ENCODE results near the gene CD80. TPM values are rescaled to one million over a fixed set of nuclear protein-coding genes. Genes with fewer than 3 reads are reported as not detected.

CD80 gene
- total and polyA plus RNA-seq, 2 donors (not counting 1 experiment from before 2014, with no cell fraction given) = under 0.01 TPM; not detected in 1

- Histone ChIP-seq H3K4me2 (ENCODE audit: extremely low read depth, insufficient read depth, low read length) (no peak overlapping the region), H3K27me3 (ENCODE audit: control insufficient read depth, insufficient read depth, low read length) (no peaks in the 10 kb centered on the region), H2AFZ (ENCODE audit: low read length) (no peak overlapping the region), H3K9ac (ENCODE audit: insufficient read depth, low read length) (no peak overlapping the region), H3K4me1 (ENCODE audit: control insufficient read depth, extremely low read depth, insufficient read depth, low read length) (no peaks in the 10 kb centered on the region), H3K4me3 (replicated peaks in 1 of 4; ENCODE audit: control extremely low read depth in 1 of 4, insufficient read depth in 1 of 4, low read depth in 3 of 4, low read length in 4 of 4) (no peak overlapping the region), H3K9me3 (ENCODE audit: control insufficient read depth, insufficient read depth, low read depth, low read length) (no peaks in the 10 kb centered on the region), H3K36me3 (ENCODE audit: control insufficient read depth, insufficient read depth, low read length) (no peaks in the 10 kb centered on the region), H3K79me2 (ENCODE audit: control insufficient read depth, insufficient read depth, low read length) (no peaks in the 10 kb centered on the region), H4K20me1 (ENCODE audit: control insufficient read depth, extremely low read depth, insufficient read depth, low read length) (no peaks in the 10 kb centered on the region), H3K27ac (ENCODE audit: insufficient read depth, low read length) (no peak overlapping the region)
- no peak for DNase-seq (ENCODE audit: low read depth in 2 of 2)
- TF ChIP-seq EZH2 (IDR thresholded peaks at IDR 0.05; ENCODE audit: low read length, missing control alignments) = no peak
These were observed 17.9 kb downstream of the CD80 start for GRCh38 chr3:119541547-119541946.

GRCh38 chr3:119538772-119539171, 20.6 kb downstream of the CD80 start:
- Histone ChIP-seq H3K27ac (ENCODE audit: insufficient read depth, low read length) (no peak overlapping the region), H3K4me3 (replicated peaks in 1 of 4; ENCODE audit: control extremely low read depth in 1 of 4, insufficient read depth in 1 of 4, low read depth in 3 of 4, low read length in 4 of 4) (no peak overlapping the region), H2AFZ (ENCODE audit: low read length) (no peak overlapping the region), H3K9me3 (ENCODE audit: control insufficient read depth, insufficient read depth, low read depth, low read length) (no peaks in the 10 kb centered on the region), H3K79me2 (ENCODE audit: control insufficient read depth, insufficient read depth, low read length) (no peaks in the 10 kb centered on the region), H3K36me3 (ENCODE audit: control insufficient read depth, insufficient read depth, low read length) (no peaks in the 10 kb centered on the region), H3K27me3 (ENCODE audit: control insufficient read depth, insufficient read depth, low read length) (no peaks in the 10 kb centered on the region), H3K4me2 (ENCODE audit: extremely low read depth, insufficient read depth, low read length) (no peak overlapping the region), H4K20me1 (ENCODE audit: control insufficient read depth, extremely low read depth, insufficient read depth, low read length) (no peaks in the 10 kb centered on the region), H3K4me1 (ENCODE audit: control insufficient read depth, extremely low read depth, insufficient read depth, low read length) (no peaks in the 10 kb centered on the region), H3K9ac (ENCODE audit: insufficient read depth, low read length) (no peak overlapping the region)
- TF ChIP-seq EZH2 (IDR thresholded peaks at IDR 0.05; ENCODE audit: low read length, missing control alignments) = no peak
- no peak for TF ChIP-seq CTCF (conservative IDR thresholded peaks at IDR 0.05 in 1 of 2, IDR thresholded peaks at IDR 0.05 in 1 of 2; ENCODE audit: low read depth in 1 of 2, low read length in 2 of 2)
- no peak for DNase-seq (ENCODE audit: low read depth in 2 of 2)

GRCh38 chr3:119536757-119537156, 22.7 kb downstream of the CD80 start:
- DNase-seq (ENCODE audit: low read depth in 2 of 2) = no peak
- TF ChIP-seq EZH2 (IDR thresholded peaks at IDR 0.05; ENCODE audit: low read length, missing control alignments) (no peak), CTCF (conservative IDR thresholded peaks at IDR 0.05 in 1 of 2, IDR thresholded peaks at IDR 0.05 in 1 of 2; ENCODE audit: low read depth in 1 of 2, low read length in 2 of 2) (no peak)
- H3K79me2 ChIP-seq (ENCODE audit: control insufficient read depth, insufficient read depth, low read length) = no peaks in the 10 kb centered on the region
- no peaks in the 10 kb centered on the region for H3K36me3 ChIP-seq (ENCODE audit: control insufficient read depth, insufficient read depth, low read length)
- no peaks in the 10 kb centered on the region for H3K4me1 ChIP-seq (ENCODE audit: control insufficient read depth, extremely low read depth, insufficient read depth, low read length)
- H3K27ac ChIP-seq (ENCODE audit: insufficient read depth, low read length) = no peak overlapping the region
- H2AFZ ChIP-seq (ENCODE audit: low read length) = no peak overlapping the region
- H3K27me3 ChIP-seq (ENCODE audit: control insufficient read depth, insufficient read depth, low read length) = no peaks in the 10 kb centered on the region
- no peak overlapping the region for H3K4me3 ChIP-seq (replicated peaks in 1 of 4; ENCODE audit: control extremely low read depth in 1 of 4, insufficient read depth in 1 of 4, low read depth in 3 of 4, low read length in 4 of 4)
- H3K4me2 ChIP-seq (ENCODE audit: extremely low read depth, insufficient read depth, low read length) = no peak overlapping the region
- H3K9me3 ChIP-seq (ENCODE audit: control insufficient read depth, insufficient read depth, low read depth, low read length) = no peaks in the 10 kb centered on the region
- no peak overlapping the region for H3K9ac ChIP-seq (ENCODE audit: insufficient read depth, low read length)
- no peaks in the 10 kb centered on the region for H4K20me1 ChIP-seq (ENCODE audit: control insufficient read depth, extremely low read depth, insufficient read depth, low read length)

Data from fibroblast of lung (primary cell).